NCI-H2196 (cell line): ENCODE results near the gene CHMP3.
A peak's percentile ranks its signal among the peaks of the same experiment; 100 is the strongest.
"Not testable (repeated sequence)": the region's sequence is repeated elsewhere in the genome, so short reads cannot be mapped to it uniquely, and the experiment has no call there.

ENCODE experiments used
- DNase-seq: peaks from one replicate; lab custom pipeline; 2025; ENCODE audit not compliant: unreplicated experiment; lab: John Stamatoyannopoulos, UW

Gene CHMP3

GRCh38 chr2:86562922-86563649 is at the start of gene CHMP3:
Gene CHMP3 (minus strand): TSS chr2:86563443. CDS start chr2:86563348, 95 bp downstream.
- DNase-seq: peak; percentile 90

- no peak for DNase-seq
These were observed 47.6 kb upstream of the CHMP3 start for GRCh38 chr2:86610871-86611270.

GRCh38 chr2:86608832-86609410 is 45.7 kb upstream of the CHMP3 start:
- DNase-seq: no peak

DNA sequence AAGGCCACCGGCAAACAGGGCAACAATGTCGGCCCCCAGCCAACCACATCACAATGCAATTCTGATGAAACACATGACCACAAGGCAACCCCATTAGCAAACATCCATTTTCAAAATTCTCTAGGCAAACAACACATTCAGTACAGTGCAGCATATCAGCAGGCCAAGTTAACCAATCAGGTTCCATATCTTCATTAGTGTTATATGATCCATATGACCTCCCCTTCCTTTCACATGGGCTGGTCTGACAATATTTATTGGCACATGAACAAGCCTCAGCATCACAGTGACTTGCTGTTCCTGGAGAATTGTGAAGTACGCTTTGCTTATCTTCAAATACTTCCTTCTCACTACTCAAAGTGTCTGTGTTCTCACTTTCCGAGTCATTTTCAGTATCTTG is 40.7 kb upstream of the CHMP3 start:
- no peak for DNase-seq

DNA sequence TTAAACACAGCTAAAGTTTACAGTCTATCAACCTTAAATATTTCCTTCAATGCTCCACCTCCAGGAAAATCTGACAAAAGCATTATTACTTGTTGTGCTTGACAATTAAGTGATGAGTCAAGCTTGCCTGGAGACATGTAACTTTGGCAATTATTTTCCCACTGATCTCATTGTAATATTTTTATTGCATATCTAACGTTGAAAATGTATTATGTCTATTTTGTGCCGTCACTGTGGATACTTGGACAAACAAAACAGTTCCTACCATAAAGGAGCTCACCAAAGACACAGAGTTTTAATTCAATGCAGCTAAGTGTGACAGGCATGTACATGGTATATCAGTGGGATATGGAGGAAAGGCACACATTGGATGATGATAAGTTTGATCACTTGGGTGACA is 35.7 kb upstream of the CHMP3 start:
- DNase-seq: no peak

DNA sequence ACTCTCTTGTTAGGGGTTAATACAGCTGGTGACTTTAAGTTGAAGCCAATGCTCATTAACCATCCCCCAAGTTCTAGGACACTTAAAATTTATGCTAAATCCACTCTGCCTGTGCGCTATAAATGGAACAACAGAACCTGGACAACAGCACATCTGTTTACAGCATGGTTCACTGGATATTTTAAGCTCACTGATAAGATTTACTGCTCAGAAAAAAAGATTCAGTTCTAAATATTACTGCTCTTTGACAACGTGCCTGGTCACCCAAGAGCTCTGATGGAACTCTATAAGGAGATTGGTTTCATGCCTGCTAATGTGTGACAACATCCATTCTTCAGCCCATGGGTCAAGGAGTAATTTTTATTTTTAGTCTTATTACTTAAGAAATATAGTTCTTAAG is 32.9 kb upstream of the CHMP3 start:
- DNase-seq: no peak

GRCh38 chr2:86593266-86593665 is 30.0 kb upstream of the CHMP3 start:
- no peak for DNase-seq

DNA sequence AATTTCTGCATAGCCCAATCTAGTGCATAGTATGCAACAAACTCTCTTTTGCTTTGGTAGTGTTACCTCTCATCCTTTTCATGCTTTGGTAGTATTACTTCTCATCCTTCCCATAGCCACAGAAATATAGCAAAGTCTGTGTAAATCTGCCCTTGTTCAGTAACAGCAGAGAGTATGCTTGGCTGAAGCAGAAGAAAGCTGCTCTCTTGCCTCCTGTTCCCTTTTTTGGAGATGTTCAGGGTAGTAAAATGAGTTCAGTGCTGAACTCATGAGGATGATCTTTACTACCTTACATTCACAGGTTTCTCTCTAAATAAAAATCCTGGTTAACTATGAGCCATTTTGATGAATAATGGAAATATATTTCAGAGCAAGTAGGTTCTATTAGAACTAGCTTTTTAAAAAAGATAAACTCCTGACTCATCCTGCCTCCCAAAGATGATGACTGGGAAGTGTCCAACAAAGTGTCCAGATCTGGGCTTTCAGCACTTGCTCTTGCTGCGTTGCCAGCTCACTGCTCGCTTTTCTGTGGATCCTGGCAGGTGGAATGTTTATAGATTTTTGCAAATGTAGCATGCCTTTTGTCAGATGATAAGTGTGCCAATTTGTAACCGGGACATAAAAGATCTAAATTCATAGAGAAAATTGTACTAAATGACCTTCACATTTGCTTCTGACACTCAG is 29.4 kb upstream of the CHMP3 start:
- DNase-seq: no peak

GRCh38 chr2:86589701-86590100 is 26.5 kb upstream of the CHMP3 start:
- DNase-seq: not testable (repeated sequence)

DNA sequence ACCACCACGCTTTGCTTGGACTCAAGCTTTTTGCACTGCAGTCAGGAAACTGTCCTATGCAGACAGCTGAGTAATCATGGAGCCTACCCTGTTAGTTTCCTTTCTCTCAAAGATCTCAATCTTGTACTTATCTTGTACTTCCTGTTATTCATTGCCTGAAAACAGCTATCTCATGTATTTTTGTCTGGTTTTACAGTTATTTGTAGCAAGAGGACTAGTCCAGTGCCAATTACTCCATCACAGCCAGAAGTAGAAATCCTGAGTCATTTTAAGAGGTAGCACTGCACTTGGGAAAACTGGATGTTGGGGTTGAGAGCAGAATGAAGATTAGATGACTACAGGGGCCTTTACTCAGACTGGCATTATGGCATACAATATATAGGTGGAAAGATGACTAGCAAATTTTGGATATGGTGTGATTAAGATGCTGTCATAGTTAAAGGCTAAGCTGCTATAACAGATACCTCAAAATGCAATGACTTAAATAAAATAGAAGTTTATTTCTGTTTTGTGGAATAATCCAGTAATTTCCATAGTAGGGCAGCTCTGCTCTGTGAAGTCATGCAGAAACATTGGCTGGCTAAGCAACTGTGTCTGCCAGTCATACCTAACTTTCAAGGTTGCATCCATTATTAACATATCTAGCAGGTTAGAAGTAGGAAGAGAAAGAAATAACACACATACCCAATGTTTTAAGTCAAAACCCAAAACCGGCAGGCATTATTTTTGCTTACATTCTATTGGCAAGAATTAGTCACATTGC is 21.1 kb upstream of the CHMP3 start:
- DNase-seq: no peak

DNA sequence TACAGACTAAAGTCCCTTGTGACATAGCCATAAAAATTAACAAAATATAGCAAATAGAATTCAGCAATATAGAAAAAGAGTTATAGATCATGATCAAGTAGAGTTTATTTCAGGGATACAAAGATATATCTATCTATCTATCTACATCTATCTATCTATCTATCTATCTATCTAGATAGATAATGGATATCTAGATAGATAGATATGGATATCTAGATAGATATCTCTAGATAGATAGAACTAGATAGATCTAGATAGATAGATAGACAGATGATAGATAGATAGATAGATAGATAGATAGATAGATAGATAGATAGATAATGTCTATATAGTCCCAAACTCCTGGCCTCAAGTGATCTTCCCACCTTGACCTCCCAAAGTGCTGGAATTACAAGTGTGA is 17.3 kb upstream of the CHMP3 start:
- DNase-seq: no peak

DNA sequence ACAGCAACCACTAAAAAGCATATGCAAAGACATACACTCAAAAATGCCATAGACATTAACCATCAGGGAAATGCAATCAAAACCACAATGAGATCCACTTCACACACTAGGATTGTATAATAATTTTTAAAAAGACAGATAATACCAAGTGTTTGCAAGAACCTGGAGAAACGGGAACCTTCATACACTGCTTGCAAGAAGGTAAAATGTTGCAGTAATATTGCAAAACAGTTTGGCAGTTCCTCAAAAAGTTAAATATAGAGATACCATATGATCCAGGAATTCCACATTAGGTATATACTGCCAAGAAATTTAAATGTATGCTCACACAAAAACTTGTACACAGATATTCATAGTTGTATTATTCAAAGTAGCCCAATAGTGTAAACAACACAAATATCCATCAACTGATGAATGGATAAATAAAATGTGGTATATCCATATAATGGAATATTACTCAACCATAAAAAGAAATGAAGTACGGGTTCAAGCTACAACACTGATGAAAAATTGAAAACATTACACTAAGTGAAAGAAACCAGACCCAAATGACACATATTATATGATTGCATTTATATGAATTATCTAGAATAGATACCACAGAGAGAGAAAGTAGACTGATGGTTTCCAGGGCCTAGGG is 14.7 kb upstream of the CHMP3 start:
- no peak for DNase-seq

DNA sequence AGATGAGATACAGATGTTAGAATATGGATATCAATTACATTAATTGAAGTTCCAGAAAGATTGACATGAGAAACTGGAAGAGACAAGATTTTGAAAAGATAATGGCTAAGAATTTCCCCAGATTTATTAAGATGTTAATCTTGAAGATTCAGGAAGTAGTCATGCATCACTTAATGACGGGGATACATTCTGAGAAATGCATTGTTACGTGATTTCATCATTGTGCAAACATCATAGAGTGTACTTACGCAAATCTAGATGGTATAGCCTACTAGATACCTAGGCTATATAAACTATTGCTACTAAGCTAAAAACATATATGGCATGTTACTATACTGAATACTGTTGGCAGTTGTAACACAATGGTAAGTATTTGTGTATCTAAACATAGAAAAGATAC is 6.8 kb upstream of the CHMP3 start:
- DNase-seq: no peak

DNA sequence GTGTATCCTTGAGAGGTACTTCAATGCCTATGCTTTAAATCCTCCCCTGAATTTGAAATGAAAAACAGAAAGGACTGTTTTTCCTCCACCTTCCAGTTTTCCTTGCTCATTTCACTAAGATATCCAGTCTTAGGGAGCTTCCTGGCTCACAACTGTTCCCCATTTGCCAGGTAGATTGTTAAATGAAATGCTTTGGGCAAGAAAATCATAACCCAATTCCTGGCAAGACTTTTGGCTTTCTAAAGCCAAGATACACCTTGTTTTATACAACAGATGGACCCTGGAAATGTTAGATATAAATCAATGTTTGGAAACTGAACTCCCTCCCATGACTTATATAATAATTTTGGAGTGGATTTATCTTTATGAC is 3.6 kb upstream of the CHMP3 start:
- DNase-seq: no peak

DNA sequence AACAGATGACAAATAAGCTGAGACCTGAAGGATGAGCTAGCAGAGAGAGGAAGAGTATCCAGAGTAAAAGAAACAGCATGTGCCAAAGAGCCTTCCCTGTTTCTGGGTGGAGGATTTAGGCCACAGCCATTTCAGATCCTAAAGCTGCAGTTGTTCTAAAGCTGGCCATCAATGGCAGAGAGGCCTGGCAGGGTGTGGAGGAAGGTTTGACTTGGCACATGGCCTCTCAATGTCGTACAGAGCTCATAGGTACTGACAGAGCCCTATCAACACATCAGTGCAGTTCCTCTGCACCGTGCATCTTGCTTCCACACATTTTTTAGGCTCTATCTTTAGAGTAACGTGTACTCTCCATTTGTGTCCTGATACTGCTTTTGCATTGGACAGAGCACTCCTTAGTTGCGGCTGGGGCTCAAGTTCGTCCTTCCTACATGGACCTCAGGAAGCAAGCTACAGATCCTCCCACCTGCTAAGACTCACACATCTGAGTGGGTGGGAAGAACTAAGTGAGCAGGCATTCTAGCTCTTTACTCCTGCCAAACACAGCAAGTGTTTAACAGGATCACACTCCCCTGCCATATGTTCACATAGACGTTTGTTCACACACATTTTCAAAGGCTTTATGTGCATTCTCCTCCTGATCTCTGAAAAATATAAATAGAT is 3.0 kb upstream of the CHMP3 start:
- no peak for DNase-seq

GRCh38 chr2:86563650-86564061 is 413 bp upstream of the CHMP3 start:
- no peak for DNase-seq

DNA sequence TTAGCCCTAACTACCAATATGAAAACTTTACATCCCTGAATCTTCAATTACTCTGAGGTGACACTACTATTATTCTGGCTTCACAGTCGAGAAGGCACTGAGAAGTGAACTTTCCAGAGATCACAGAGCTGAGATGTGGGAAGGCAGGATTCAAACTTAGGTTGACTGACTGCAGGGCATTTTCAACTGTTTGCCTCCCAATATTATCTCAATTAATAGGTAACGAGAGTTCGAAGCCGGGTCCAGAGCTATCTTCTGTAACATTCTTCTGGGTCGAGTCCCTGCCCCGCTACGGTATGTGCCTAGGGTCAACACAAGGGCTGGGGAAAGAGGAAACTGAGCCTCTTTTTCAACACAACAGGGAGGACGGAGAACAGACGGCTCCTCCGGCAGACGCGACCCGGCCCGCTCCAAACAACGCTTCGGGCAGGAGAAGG is 740 bp downstream of the CHMP3 start:
- DNase-seq: no peak

GRCh38 chr2:86557836-86558235 is 5.4 kb downstream of the CHMP3 start:
- no peak for DNase-seq

- DNase-seq: no peak
These were observed 6.7 kb downstream of the CHMP3 start for GRCh38 chr2:86556508-86556907.

DNA sequence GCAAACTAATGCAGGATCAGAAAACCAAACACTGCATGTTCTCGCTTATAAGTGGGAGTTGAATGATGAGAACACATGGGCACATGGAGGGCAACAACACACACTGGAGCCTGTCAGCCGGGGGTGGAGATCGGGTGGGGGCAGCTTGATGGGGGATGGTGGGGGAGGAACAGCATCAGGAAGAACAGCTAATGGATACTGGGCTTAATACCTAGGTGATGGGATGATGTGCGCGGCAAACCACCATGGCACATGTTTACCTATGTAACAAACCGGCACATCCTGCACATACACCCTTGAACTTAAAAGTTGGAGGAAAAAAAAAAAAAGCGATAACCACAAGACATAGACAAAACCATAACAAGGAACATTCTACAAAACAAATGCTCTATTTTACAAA is 10.4 kb downstream of the CHMP3 start:
- no peak for DNase-seq
